K562 (cell line): ENCODE results near the gene PPP3CB. TPM values are rescaled to one million over a fixed set of nuclear protein-coding genes. Genes with fewer than 3 reads are reported as not detected.

Source experiments
- CBX5 ChIP-seq: IDR thresholded peaks from 2 replicates; pipeline ENCODE4 v1.6.1; 2014; ENCODE audit warnings: low read depth, borderline replicate concordance
- CCAR2 ChIP-seq: fragments of 200-400 bp; formaldehyde crosslinking; IDR thresholded peaks from 2 replicates; pipeline ENCODE4 v1.6.1; 2017; ENCODE audit warnings: mild to moderate bottlenecking, low read depth, low read length
- CREBBP ChIP-seq: IDR thresholded peaks from one replicate; pipeline ENCODE4 v1.6.1; 2012; ENCODE audit warnings: low read depth, mild to moderate bottlenecking, control low read depth, inconsistent platforms, low read length
- EP300 ChIP-seq: IDR thresholded peaks from 2 replicates; pipeline ENCODE4 v1.6.1; 2012; ENCODE audit warnings: low read length, improper control_type of control experiment
- ERF ChIP-seq: fragments of 450-650 bp; formaldehyde crosslinking; IDR thresholded peaks from 2 replicates; pipeline ENCODE4 v1.4.0; 2020; ENCODE audit warnings: mild to moderate bottlenecking, mixed read lengths
- ETV1 ChIP-seq: fragments of 450-650 bp; conservative IDR thresholded peaks from 2 replicates; pipeline ENCODE4 v1.6.1; 2016; ENCODE audit warnings: missing genetic modification characterization, control low read depth, low read depth, missing compliant biosample characterization
- FOXA1 ChIP-seq: fragments of 450-650 bp; IDR thresholded peaks from 2 replicates; pipeline ENCODE4 v1.6.1; 2016; ENCODE audit warnings: mild to moderate bottlenecking, borderline replicate concordance
- GATAD2A ChIP-seq: fragments of 450-650 bp; IDR thresholded peaks from 2 replicates; pipeline ENCODE4 v1.6.1; 2017
- HDAC3 ChIP-seq: fragments of 450-650 bp; IDR thresholded peaks from 2 replicates; pipeline ENCODE4 v1.6.1; 2018; ENCODE audit warnings: borderline replicate concordance, mild to moderate bottlenecking, moderate library complexity; ENCODE audit not compliant: partially characterized antibody
- HLTF ChIP-seq: fragments of 450-650 bp; IDR thresholded peaks from 2 replicates; pipeline ENCODE4 v1.6.1; 2016
- MAFK ChIP-seq: IDR thresholded peaks from 2 replicates; pipeline ENCODE4 v1.6.1; 2011; ENCODE audit warnings: low read length, improper control_type of control experiment
- MEIS2 ChIP-seq: fragments of 450-650 bp; IDR thresholded peaks from 2 replicates; pipeline ENCODE4 v1.6.1; 2014; ENCODE audit warnings: mild to moderate bottlenecking; ENCODE audit not compliant: partially characterized antibody
- MXI1 ChIP-seq: IDR thresholded peaks from 2 replicates; pipeline ENCODE4 v1.6.1; 2011; ENCODE audit warnings: low read depth, mild to moderate bottlenecking, improper control_type of control experiment, low read length
- NR2F6 ChIP-seq: fragments of 450-650 bp; formaldehyde crosslinking; IDR thresholded peaks from 2 replicates; pipeline ENCODE4 v1.4.0; 2020; ENCODE audit warnings: mild to moderate bottlenecking
- OTX1 ChIP-seq: fragments of 450-650 bp; formaldehyde crosslinking; IDR thresholded peaks from 2 replicates; pipeline ENCODE4 v1.4.0; 2022; ENCODE audit warnings: mild to moderate bottlenecking
- POLR3A ChIP-seq: IDR thresholded peaks from 2 replicates; pipeline ENCODE4 v1.6.1; 2011; ENCODE audit warnings: borderline replicate concordance, mild to moderate bottlenecking, moderate library complexity; ENCODE audit not compliant: insufficient read length, insufficient read depth; ENCODE audit errors: extremely low read depth
- RAD51 ChIP-seq: fragments of 450-650 bp; IDR thresholded peaks from 2 replicates; pipeline ENCODE4 v1.7.1; 2016; ENCODE audit warnings: low read depth, mild to moderate bottlenecking, borderline replicate concordance
- RBM17 ChIP-seq: fragments of 200-400 bp; formaldehyde crosslinking; IDR thresholded peaks from 2 replicates; pipeline ENCODE4 v1.6.1; 2017; ENCODE audit warnings: low read depth, mild to moderate bottlenecking, low read length, borderline replicate concordance
- RCOR1 ChIP-seq, 2 experiments: IDR thresholded peaks; 2 replicates each; pipeline ENCODE4 v1.6.1; 2012; ENCODE audit warnings: low read depth in 2 of 2, low read length in 2 of 2, borderline replicate concordance in 1 of 2, improper control_type of control experiment in 1 of 2
- RFX5 ChIP-seq: IDR thresholded peaks from 2 replicates; pipeline ENCODE4 v1.6.1; 2011; ENCODE audit warnings: low read depth, mild to moderate bottlenecking, improper control_type of control experiment, low read length
- SAFB2 ChIP-seq: fragments of 200-400 bp; formaldehyde crosslinking; IDR thresholded peaks from 2 replicates; pipeline ENCODE4 v1.6.1; 2018; ENCODE audit warnings: borderline replicate concordance, low read length, low read depth, moderate library complexity; ENCODE audit not compliant: severe bottlenecking
- ZKSCAN8 ChIP-seq: fragments of 200-800 bp; sonication (Bioruptor generic); IDR thresholded peaks from 2 replicates; pipeline ENCODE4 v1.6.1; 2016; ENCODE audit warnings: missing genetic modification characterization, missing compliant biosample characterization
- ZNF551 ChIP-seq: fragments of 250-450 bp; sonication (Bioruptor Pico); IDR thresholded peaks from 2 replicates; pipeline ENCODE4 v1.5.0; 2021; ENCODE audit warnings: mild to moderate bottlenecking, moderate library complexity
- ZNF695 ChIP-seq: fragments of 450-650 bp; formaldehyde crosslinking; IDR thresholded peaks from 2 replicates; pipeline ENCODE4 v1.4.0; 2020; ENCODE audit warnings: mild to moderate bottlenecking, moderate library complexity
- ZSCAN29 ChIP-seq: fragments of 450-650 bp; IDR thresholded peaks from 2 replicates; pipeline ENCODE4 v1.6.1; 2017
- polyA plus RNA-seq, 8 experiments: library from polyadenylated mRNA; depleted of rRNA in 4 of 8; stranded (reverse) in 5 of 8; unstranded in 3 of 8; fragments of >200 nt; fragmentation: Nextera tagmentation in 2 of 8; fragmentation: Illumina TruSeq in 1 of 8; extraction: Ambion mirVana in 2 of 8; extraction: Trizol in 1 of 8; gene quantifications; 2 replicates each; pipeline versions ENCODE4 v1.2.1 to v1.2.3, GENCODE V29; 2011 to 2014; ENCODE audit warnings: inconsistent platforms in 1 of 8, missing spikeins in 1 of 8
- total RNA-seq, 7 experiments: library from RNA; depleted of rRNA in 6 of 7; stranded (reverse); fragments of >200 nt in 6 of 7; fragmentation: Illumina TruSeq in 2 of 7; extraction: Trizol in 2 of 7; gene quantifications; 2 replicates each; pipeline versions ENCODE4 v1.2.1 to v1.2.3, GENCODE V29; 2011 to 2021; ENCODE audit warnings: low replicate concordance in 1 of 7
- TF ChIP-seq, protein P1 (sequence below): fragments of 450-650 bp; formaldehyde crosslinking; IDR thresholded peaks from 2 replicates; pipeline ENCODE4 v1.4.0; 2022; ENCODE audit warnings: mild to moderate bottlenecking, moderate library complexity
- TF ChIP-seq, protein P2 (sequence below): sonication (generic); formaldehyde crosslinking; IDR thresholded peaks from 2 replicates; pipeline ENCODE4 v1.8.1; 2023; ENCODE audit warnings: mild to moderate bottlenecking, missing genetic modification reagents
- TF ChIP-seq, protein P3 (sequence below): IDR thresholded peaks from 2 replicates; pipeline ENCODE4 v1.6.1; 2014; ENCODE audit warnings: antibody characterized with exemption

The PPP3CB gene
- total and polyA plus RNA-seq, 9 of the 15 experiments (the other 6 are each of a cell fraction or from before 2014, with no cell fraction given), result 9.6 to 27.6 (median 17.8) TPM

DNA sequence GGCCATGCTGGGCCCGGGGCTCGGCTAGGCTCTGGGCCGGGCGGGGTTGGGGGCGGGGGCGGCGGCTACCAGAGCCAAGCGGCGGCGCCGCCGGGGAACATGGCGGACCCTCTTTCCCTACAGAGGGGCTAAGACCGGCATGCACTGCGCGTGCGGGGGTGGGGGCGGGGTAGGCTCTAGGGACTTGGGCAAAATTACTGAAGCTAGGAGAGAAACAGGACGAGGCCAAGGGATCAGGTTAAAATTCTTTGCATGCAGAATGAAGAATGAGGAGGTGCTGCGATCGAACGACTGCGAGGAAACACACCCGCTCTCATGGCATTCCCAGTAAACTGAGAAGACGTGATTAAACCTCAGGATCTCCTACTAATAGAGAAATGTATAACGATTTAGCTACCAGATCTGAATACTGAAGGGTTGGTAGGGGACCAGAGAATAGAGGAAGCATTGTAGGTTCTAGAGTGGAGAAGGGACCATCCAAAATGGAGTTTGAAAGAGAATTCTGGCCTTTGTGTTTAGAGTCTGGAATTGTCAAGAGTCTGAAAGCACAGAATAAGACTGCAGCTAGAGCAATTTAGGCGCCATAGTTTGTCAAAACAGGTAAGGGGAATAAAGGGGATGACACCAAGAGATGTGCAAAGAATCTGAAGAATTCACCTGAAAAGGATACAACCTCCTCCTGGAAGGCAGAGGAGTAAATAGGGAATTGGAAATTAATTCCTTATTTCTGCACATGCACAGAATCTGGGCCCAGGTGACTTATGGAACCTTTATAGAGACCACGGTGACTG, at the start of gene PPP3CB (continued):
- TF ChIP-seq OTX1 (CRISPR knock-in tag) (no peak), MAFK (peak; percentile 5; the same call in 1 of the 2 replicates), RBM17 (no peak), RAD51 (no peak; the same call in 1 of the 2 replicates), HLTF (no peak), CBX5 (no peak), MXI1 (peak; percentile 52; the same call in 1 of the 2 replicates), MEIS2 (no peak), ETV1 (tag) (no peak; the same call in 1 of the 2 replicates), HDAC3 (no peak), EP300 (peak; percentile 65), POLR3A (no peak), NR2F6 (CRISPR knock-in tag) (no peak), RCOR1 (IDR thresholded peaks at IDR 0.05; ENCODE audit: borderline replicate concordance in 1 of 2, low read depth in 2 of 2, low read length in 2 of 2) (peak in 1 of 2 experiments; percentile 48; a peak in 1 of 4 replicates), ZKSCAN8 (CRISPR knock-in tag) (no peak), SAFB2 (no peak), ZNF551 (CRISPR knock-in tag) (no peak), RFX5 (no peak), FOXA1 (no peak), GATAD2A (no peak), CCAR2 (no peak), ERF (no peak), ZNF695 (CRISPR knock-in tag) (no peak), CREBBP (no peak), ZSCAN29 (no peak)
- TF ChIP-seq, protein P1, sequence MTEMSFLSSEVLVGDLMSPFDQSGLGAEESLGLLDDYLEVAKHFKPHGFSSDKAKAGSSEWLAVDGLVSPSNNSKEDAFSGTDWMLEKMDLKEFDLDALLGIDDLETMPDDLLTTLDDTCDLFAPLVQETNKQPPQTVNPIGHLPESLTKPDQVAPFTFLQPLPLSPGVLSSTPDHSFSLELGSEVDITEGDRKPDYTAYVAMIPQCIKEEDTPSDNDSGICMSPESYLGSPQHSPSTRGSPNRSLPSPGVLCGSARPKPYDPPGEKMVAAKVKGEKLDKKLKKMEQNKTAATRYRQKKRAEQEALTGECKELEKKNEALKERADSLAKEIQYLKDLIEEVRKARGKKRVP, result no peak
- TF ChIP-seq, protein P2, sequence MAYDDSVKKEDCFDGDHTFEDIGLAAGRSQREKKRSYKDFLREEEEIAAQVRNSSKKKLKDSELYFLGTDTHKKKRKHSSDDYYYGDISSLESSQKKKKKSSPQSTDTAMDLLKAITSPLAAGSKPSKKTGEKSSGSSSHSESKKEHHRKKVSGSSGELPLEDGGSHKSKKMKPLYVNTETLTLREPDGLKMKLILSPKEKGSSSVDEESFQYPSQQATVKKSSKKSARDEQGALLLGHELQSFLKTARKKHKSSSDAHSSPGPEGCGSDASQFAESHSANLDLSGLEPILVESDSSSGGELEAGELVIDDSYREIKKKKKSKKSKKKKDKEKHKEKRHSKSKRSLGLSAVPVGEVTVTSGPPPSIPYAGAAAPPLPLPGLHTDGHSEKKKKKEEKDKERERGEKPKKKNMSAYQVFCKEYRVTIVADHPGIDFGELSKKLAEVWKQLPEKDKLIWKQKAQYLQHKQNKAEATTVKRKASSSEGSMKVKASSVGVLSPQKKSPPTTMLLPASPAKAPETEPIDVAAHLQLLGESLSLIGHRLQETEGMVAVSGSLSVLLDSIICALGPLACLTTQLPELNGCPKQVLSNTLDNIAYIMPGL (CRISPR knock-in tag), result no peak
- TF ChIP-seq, protein P3, sequence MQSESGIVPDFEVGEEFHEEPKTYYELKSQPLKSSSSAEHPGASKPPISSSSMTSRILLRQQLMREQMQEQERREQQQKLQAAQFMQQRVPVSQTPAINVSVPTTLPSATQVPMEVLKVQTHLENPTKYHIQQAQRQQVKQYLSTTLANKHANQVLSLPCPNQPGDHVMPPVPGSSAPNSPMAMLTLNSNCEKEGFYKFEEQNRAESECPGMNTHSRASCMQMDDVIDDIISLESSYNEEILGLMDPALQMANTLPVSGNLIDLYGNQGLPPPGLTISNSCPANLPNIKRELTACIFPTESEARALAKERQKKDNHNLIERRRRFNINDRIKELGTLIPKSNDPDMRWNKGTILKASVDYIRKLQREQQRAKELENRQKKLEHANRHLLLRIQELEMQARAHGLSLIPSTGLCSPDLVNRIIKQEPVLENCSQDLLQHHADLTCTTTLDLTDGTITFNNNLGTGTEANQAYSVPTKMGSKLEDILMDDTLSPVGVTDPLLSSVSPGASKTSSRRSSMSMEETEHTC, result no peak
